ENCODE data around the gene LRP8.

GRCh38 chr1:53307037-53307436 lies 20.8 kb downstream of the LRP8 start:
- TF ChIP-seq POLR2AphosphoS5 (IDR thresholded peaks at IDR 0.05; ENCODE audit: low read depth) (no peak), REST (IDR thresholded peaks at IDR 0.05; ENCODE audit: unreplicated experiment) (no peak)
- TF ChIP-seq, protein P1, sequence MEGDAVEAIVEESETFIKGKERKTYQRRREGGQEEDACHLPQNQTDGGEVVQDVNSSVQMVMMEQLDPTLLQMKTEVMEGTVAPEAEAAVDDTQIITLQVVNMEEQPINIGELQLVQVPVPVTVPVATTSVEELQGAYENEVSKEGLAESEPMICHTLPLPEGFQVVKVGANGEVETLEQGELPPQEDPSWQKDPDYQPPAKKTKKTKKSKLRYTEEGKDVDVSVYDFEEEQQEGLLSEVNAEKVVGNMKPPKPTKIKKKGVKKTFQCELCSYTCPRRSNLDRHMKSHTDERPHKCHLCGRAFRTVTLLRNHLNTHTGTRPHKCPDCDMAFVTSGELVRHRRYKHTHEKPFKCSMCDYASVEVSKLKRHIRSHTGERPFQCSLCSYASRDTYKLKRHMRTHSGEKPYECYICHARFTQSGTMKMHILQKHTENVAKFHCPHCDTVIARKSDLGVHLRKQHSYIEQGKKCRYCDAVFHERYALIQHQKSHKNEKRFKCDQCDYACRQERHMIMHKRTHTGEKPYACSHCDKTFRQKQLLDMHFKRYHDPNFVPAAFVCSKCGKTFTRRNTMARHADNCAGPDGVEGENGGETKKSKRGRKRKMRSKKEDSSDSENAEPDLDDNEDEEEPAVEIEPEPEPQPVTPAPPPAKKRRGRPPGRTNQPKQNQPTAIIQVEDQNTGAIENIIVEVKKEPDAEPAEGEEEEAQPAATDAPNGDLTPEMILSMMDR (conservative IDR thresholded peaks at IDR 0.05; ENCODE audit: low read depth in 2 of 2) = no peak
